Esophagus muscularis mucosa (tissue), 4 donors: ENCODE results near the gene IFT57. TPM values are rescaled to one million over a fixed set of nuclear protein-coding genes. Genes with fewer than 3 reads are reported as not detected.

Experiments used
- DNase-seq: peaks from one replicate; pipeline ENCODE4 v3.0.0-alpha.2; 2017; ENCODE audit errors: extremely low spot score
- H3K27ac ChIP-seq, 4 donors: fragments of 200-600 bp; sonication (generic); replicated peaks in 1 of 4; 1 replicate in 3 of 4; 2 replicates in 1 of 4; pipeline ENCODE4 v1.5.1; 2016 to 2019; ENCODE audit warnings: mild to moderate bottlenecking in 1 of 4
- H3K27me3 ChIP-seq, 4 donors: fragments of 200-600 bp; sonication (generic); one replicate each; pipeline versions ENCODE4 v1.5.1 to v1.6.0; 2016 to 2019
- H3K36me3 ChIP-seq, 4 donors: fragments of 200-600 bp; sonication (generic); one replicate each; pipeline ENCODE4 v1.5.1; 2016 to 2019
- H3K4me1 ChIP-seq, 4 donors: fragments of 200-600 bp; sonication (generic); one replicate each; pipeline ENCODE4 v1.5.1; 2016 to 2019
- H3K4me3 ChIP-seq, 4 donors: fragments of 200-600 bp; sonication (generic); 1 replicate in 2 of 4; 2 replicates in 2 of 4; pipeline ENCODE4 v1.5.1; 2016 to 2019; ENCODE audit warnings: mild to moderate bottlenecking in 4 of 4, moderate library complexity in 1 of 4
- H3K9me3 ChIP-seq, 4 donors: fragments of 200-600 bp; sonication (generic); 1 replicate in 3 of 4; 2 replicates in 1 of 4; pipeline ENCODE4 v1.5.1; 2016 to 2019
- CTCF ChIP-seq, 3 experiments: fragments of 200-600 bp in 2 of 3; fragments of 450-650 bp in 1 of 3; sonication (generic) in 2 of 3; IDR thresholded peaks; one replicate each; pipeline ENCODE4 v1.5.1; 2017 to 2019; ENCODE audit warnings: antibody characterized with exemption in 3 of 3, mild to moderate bottlenecking in 2 of 3, moderate library complexity in 1 of 3
- EP300 ChIP-seq: sonication (generic); formaldehyde crosslinking; IDR thresholded peaks from one replicate; pipeline ENCODE4 v1.6.1; 2017; ENCODE audit warnings: antibody characterized with exemption
- POLR2A ChIP-seq: fragments of 450-650 bp; IDR thresholded peaks from one replicate; pipeline ENCODE4 v1.6.1; 2017; ENCODE audit warnings: antibody characterized with exemption, moderate library complexity, mild to moderate bottlenecking, low read depth
- POLR2AphosphoS5 ChIP-seq, 2 donors: sonication (generic); formaldehyde crosslinking; IDR thresholded peaks; one replicate each; pipeline ENCODE4 v1.6.1; 2017; ENCODE audit warnings: antibody characterized with exemption in 2 of 2
- WGBS: methylation state at CpG from one replicate; pipeline ENCODE4 v1.1.5; 2018; 5-methylcytosine and 5-hydroxymethylcytosine counted together
- intact Hi-C: fragments of 100-400 bp; cut with DNase I; formaldehyde crosslinking; loops from one replicate; pipeline ENCODE4 v1.15.1; 2023
- total RNA-seq, 4 donors: library from RNA; depleted of rRNA; stranded (reverse); fragments of >200 nt; gene quantifications; one replicate each; pipeline versions ENCODE4 v1.1.0 to v1.2.1, GENCODE V29; 2016

The IFT57 gene
- total RNA-seq, 4 donors from 2014 or later: 52.3 to 82.4 (median 61.4) TPM

GRCh38 chr3:108215871-108216270 is 6.4 kb downstream of the IFT57 start:
- TF ChIP-seq CTCF (IDR thresholded peaks at IDR 0.05): no peak
- TF ChIP-seq POLR2AphosphoS5 (IDR thresholded peaks at IDR 0.05): no peak
- TF ChIP-seq EP300: no peak
- no peak for TF ChIP-seq POLR2A
- Histone ChIP-seq H3K9me3 (no peaks in the 10 kb centered on the region), H3K27ac (no peak overlapping the region), H3K4me1 (peaks cover 5 to 25% (median 24%) of the 10 kb centered on the region in 4 donors), H3K36me3 (peaks cover 4 to 31% (median 20%) of the 10 kb centered on the region in 4 donors), H3K4me3 (no peak overlapping the region), H3K27me3 (no peaks in the 10 kb centered on the region)
- DNase-seq: no peak
- 61% methylated on average over 1 of the region's 1 CpG for WGBS
- intact Hi-C loops: no loop called here

- Histone ChIP-seq H3K9me3 (no peaks in the 10 kb centered on the region), H3K36me3 (peaks cover 4 to 43% (median 19%) of the 10 kb centered on the region in 4 donors), H3K4me3 (no peak overlapping the region), H3K27me3 (no peaks in the 10 kb centered on the region), H3K27ac (no peak overlapping the region), H3K4me1 (no peaks in the 10 kb centered on the region)
- intact Hi-C loops: no loop called here
- DNase-seq: no peak
- no peak for TF ChIP-seq POLR2A
- no peak for TF ChIP-seq EP300
- TF ChIP-seq POLR2AphosphoS5 (IDR thresholded peaks at IDR 0.05): no peak
- TF ChIP-seq CTCF (IDR thresholded peaks at IDR 0.05): no peak
- 98% methylated on average over 3 of the region's 3 CpGs for WGBS
Observed at GRCh38 chr3:108209579-108209978, 12.6 kb downstream of the IFT57 start.

- no peak for TF ChIP-seq CTCF (IDR thresholded peaks at IDR 0.05)
- TF ChIP-seq EP300: no peak
- no peak for TF ChIP-seq POLR2AphosphoS5 (IDR thresholded peaks at IDR 0.05)
- TF ChIP-seq POLR2A: no peak
- 98% methylated on average over 1 of the region's 1 CpG for WGBS
- H3K36me3 ChIP-seq: peaks cover 4 to 43% (median 19%) of the 10 kb centered on the region in 4 donors
- H3K27me3 ChIP-seq: no peaks in the 10 kb centered on the region
- H3K4me1 ChIP-seq: no peaks in the 10 kb centered on the region
- DNase-seq: no peak
- intact Hi-C loops: no loop called here
- H3K4me3 ChIP-seq: no peak overlapping the region
- no peak overlapping the region for H3K27ac ChIP-seq
- H3K9me3 ChIP-seq: no peaks in the 10 kb centered on the region
Observed at GRCh38 chr3:108208831-108209230, 13.4 kb downstream of the IFT57 start.

GRCh38 chr3:108202834-108203233 is 19.4 kb downstream of the IFT57 start:
- WGBS: 88% methylated on average over 2 of the region's 2 CpGs
- Histone ChIP-seq H3K9me3 (no peaks in the 10 kb centered on the region), H3K27ac (no peak overlapping the region), H3K4me1 (no peaks in the 10 kb centered on the region), H3K27me3 (no peaks in the 10 kb centered on the region), H3K36me3 (peaks cover 0 to 9% (median 2%) of the 10 kb centered on the region in 4 donors), H3K4me3 (no peak overlapping the region)
- intact Hi-C loops: no loop called here
- DNase-seq: no peak
- TF ChIP-seq POLR2AphosphoS5 (IDR thresholded peaks at IDR 0.05) (no peak), EP300 (no peak), CTCF (IDR thresholded peaks at IDR 0.05) (no peak), POLR2A (no peak)

- intact Hi-C loops: no loop called here
- Histone ChIP-seq H3K36me3 (peaks cover 0 to 9% (median 2%) of the 10 kb centered on the region in 4 donors), H3K4me1 (no peaks in the 10 kb centered on the region), H3K27me3 (no peaks in the 10 kb centered on the region), H3K27ac (no peak overlapping the region), H3K4me3 (no peak overlapping the region), H3K9me3 (no peaks in the 10 kb centered on the region)
- no peak for DNase-seq
- 84% methylated on average over 4 of the region's 4 CpGs for WGBS
- TF ChIP-seq POLR2A (no peak), POLR2AphosphoS5 (IDR thresholded peaks at IDR 0.05) (no peak), CTCF (IDR thresholded peaks at IDR 0.05) (no peak)
Observed at GRCh38 chr3:108202080-108202479, 20.1 kb downstream of the IFT57 start.
